Dermis blood vessel endothelial cell (primary cell): Measurements from ENCODE around the gene PLXDC2. TPM values are rescaled to one million over a fixed set of nuclear protein-coding genes. Genes with fewer than 3 reads are reported as not detected.

Experiments
- DNase-seq: peaks from one replicate; pipeline ENCODE4 v3.0.0; 2010
- total RNA-seq: library from RNA; depleted of rRNA; stranded (reverse); fragments of >200 nt; gene quantifications from 2 replicates; pipeline ENCODE4 v1.2.3, GENCODE V29; 2014

Gene PLXDC2
- total RNA-seq, 1 donor from 2014 or later = 2.7 TPM

DNA sequence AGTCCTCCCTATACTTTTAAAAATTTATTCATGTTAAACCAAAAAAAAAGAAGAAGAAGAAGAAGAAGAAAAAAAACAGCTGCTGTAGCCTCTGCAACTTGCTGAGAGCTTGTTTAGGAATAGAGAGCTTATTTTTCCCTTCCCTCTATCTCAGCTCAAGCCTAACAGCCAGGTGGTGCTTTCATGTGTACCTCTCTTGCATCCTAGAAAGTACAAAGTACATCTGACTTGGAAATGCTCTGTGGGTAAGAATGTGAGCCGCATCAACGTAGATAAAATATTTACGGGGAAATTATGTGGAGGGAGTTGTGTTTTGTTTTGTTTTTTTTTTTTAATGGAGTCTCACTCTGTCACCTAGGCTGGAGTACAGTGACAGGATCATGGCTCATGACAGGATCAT lies 99.6 kb downstream of the PLXDC2 start:
- DNase-seq = no peak

DNA sequence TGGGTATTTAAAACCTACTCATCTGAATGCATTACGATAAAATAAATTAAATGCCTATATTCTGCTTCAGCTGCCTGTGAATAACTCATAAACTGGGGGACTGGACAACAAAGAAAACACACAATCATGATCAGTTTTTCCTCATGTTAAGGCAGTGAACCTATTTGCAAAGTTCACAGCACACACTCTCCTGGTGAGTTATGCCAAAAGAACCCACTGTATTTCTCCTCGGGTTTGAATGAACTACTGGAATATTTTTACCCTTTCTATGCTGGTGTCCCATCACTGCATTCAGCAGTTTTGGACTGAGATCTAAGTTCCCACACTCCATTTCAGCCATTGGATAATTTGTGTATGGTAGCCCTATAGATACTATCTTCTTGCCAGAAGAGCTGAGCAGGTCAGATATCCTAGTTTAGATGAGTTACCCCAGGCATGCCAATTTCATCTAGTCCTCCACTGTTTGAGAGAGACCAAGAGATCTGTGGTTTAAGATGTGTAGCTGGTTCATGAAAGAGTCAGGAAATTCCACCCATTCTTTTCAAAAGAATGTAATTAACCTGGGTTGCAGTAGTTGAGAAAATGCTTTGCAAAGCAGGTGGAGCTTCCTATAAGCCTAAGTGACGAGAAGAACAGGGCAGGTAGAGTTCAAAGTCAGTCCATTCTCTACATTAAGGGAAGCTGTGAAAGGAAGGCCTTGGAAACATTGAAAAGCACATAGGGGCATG lies 101.7 kb downstream of the PLXDC2 start:
- no peak for DNase-seq

DNA sequence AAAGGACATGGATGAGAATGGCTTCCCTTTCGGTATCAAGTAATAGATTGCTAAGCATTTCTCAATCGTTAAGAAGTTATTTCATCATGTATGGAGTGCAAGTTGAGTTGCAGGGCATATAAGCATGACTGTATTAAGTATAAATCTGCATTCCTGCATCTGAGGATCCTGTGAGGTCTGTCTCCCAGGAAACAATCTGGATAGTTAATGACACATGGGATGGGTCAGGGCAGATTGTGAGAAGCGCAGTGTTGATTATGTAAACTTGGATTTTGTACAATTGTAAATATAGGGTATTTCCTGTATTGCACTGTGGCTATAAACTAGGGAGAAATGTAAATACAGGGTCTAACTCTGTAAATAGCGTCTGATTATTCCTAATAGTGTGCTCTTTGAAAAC lies 102.6 kb downstream of the PLXDC2 start:
- no peak for DNase-seq

DNA sequence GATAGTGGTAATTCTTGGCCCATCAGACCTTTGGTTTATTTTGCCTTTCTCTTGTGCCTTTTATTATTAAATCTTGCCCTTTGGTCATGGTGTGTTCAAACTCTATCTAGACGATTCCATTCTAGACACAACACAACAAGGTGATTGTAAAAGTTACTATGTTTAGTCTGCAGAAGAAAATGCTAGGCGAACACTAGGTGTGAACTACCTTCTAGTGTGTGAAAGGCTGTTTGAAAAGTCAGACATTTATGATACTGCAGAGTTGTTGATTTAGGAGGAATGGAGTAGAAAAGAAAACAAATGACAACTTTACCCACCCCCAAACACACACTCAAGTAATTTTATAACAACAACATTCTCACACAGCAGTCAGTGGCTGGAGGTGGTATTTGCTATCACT lies 103.4 kb downstream of the PLXDC2 start:
- DNase-seq = no peak

DNA sequence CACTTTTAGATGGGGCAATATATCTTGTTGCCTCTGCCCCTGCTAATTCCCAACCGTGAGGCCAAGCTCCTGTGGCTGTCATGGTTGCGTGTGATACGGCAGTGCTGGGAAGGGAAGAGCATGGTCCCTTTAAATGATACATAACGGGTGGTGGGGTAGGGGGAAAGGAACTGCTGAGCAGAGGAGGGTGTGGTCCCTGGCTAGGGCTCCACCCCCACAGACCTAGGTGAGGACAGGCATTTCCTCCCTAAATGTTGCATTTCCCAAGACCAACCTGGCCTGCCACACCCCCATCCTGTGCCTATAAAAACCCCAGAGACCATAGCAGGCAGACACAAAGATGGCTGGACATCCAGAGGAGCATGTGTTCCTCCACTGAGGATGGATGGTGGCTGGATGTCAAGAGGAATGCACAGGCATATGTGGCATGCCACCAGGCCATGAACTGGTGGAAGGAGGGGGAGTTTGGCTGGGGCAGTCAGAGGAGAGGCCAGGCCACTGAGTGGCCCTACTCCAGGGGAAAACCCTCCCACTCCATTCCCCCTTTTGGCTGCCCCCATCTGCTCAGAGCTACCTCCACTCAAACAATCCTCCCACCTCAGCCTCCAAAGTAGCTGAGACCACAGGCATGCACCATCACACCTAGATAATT lies 104.0 kb downstream of the PLXDC2 start:
- DNase-seq = no peak

DNA sequence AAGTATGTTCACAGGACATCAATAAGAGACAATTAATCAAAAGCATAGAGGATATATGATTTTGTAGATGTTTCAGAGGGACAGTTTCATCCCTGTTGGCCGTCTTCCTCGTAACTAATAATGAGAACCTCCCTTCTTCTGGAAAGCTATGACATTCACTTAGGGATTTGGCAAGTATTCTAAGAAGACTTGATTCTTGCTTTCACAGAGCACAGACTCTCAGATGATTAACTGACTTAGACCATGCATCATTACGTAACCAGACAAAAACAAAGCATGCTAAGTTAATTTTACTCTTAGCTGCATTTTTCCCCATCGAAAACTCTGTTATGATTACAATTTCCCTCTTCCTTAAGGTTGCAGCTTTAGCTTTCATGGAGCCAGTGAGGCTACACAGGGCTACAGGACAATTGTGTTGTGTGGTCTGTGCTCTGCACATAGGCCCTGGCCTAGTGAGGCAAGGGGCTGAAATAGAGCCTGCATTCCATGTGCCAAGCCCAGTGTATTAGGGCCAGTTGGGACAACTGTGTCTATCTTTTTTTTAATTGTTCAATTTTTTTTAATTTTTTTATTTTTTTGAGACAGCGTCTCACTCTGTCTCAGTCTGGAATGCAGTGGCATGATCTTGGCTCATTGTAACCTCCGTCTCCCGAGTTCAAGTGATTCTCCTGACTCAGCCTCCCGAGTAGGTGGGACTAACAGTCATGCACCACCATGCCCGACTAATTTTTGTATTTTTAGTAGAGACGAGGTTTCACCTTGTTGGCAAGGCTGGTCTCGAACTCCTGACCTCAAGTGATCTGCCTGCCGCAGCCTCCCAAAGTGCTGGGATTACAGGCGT lies 105.3 kb downstream of the PLXDC2 start:
- no peak for DNase-seq

DNA sequence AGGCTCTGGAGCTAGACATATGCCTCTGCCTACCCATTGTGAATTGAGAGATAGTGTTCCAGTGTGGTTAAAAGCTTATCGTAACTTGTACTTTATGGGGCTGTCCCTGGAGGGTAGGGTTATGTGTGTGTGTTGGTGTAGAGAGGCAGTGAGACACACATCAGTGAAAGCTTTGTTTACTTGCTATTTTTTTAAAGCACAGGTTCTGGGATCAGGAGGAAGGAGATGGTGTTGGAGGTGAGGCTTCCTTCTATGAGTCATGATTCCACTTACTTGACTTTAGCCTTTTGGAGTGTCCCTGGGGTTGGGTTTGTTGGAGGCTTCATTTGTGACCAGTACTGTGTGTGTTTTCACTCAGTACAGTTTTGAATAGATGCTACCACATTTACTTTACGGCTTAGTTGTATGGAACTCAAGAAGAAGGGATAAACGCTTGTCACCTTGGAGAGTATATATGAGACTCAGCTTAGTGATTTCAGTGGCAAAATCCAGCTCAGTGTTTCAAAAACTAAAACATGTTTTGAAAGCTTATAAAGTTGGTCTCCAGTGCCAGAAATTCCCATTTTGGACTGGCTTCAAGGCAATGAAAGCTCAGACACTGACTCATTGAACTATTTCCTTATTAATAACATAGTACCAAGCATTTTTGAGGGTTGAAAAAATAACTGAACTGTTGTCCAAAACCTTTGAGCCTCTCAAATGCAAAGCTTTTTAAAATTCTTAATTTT lies 106.2 kb downstream of the PLXDC2 start:
- no peak for DNase-seq

DNA sequence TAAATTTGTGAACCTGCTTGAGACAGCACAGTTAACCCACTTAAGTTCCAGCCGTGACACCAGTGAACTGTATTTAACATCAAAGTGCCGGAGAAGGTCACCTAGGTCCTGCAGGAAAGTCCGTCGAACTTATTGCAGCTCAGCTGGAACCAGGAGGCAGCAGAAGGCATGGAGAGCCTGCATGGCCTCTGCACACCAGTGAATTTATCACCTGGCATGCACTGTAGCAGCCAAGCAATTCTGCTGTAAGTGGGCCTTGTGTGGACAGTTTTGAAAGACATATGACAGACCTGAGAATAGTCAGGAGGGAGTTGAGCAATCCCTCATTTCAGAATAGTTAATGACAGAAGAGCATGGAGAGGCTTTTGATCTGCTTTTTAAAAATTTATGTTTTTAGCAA lies 108.8 kb downstream of the PLXDC2 start:
- DNase-seq = no peak

DNA sequence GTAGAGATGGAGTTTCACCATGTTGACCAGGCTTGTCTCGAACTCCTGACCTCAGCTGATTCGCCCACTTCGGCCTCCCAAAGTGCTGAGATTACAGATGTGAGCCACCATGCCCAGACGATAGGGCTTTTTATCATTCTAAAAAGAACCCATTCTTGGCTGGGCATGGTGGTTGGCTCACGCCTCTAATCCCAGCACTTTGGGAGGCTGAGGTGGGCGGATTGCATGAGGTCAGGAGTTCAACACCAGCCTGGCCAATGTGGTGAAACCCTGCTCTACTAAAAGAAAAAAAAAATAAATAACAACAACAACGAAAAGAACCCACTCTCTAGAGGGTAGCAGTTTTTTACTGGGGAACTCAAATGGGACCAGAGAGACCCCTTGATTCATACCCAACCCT lies 112.7 kb downstream of the PLXDC2 start:
- no peak for DNase-seq

DNA sequence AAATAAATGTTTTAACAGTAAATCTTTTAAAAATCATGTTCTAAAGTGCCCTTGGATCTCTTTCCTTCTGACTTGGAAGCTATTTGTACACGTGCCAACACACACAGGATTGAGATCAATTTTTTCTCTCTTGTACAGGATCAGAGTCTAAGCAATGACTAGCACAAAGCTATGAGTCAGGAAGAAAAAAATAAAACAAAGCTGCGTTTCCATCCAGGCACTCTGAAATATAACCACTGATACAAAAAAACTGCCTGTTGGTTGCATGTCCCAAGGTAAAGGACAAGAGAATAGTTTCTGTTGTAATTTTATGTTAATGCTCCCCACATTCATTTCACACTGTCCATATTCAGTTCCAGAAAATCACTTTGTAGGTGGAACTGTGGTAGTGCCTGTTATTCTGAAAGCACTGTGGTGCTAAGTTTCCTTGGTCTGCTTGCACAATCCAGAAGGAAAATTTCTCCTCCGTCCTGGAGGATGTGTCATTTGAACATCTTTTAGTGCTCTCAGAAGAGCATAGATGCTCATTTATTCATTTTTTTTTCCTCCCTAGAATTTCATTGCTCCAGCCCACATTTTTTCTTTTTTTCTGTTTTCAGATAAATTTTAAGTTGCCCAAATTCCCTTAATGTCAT lies 113.4 kb downstream of the PLXDC2 start:
- no peak for DNase-seq

DNA sequence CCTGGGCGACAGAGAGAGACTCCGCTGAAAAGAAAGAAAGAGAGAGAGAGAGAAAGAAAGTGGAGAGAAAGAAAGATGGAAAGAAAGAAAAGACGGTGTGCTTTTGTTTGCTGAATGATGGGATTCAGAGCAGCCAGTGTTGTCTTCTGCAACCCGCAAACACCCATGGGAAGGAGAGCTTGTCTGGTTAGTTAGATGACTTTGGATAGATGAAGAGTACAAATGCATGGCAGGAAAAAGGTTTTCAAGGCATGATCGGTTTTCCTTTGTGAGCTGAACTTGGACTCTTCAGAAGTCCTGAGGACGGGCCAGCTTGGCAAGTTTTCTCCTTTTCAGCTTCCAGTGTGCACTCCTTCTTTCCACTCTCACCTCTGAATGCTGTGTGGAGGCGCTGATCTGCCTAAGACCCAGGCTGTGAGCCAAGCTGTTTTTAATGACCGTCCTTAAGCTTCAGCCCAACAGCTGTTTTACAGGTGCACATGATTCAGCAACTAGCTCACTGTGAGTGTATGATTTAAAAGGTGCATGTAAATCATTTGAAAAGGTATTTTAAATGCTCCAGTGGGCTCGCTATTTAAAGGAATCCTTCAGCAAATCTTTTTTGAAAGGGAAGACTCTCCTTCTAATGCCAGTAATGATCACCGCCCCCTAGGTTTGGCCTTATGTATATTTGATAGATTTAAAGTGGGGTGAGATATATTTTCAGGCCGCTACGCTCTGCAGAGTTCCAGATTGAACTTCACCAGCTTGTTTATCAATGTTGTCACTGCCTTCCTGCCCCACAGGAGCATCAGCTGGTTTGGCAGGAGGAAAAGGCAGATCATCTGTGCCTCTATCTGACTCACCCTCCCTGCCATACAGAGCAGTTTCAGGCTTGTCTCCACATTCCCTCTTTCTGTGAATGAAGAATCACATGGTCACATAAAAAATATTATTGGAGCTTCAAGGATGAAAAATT lies 115.0 kb downstream of the PLXDC2 start:
- no peak for DNase-seq

DNA sequence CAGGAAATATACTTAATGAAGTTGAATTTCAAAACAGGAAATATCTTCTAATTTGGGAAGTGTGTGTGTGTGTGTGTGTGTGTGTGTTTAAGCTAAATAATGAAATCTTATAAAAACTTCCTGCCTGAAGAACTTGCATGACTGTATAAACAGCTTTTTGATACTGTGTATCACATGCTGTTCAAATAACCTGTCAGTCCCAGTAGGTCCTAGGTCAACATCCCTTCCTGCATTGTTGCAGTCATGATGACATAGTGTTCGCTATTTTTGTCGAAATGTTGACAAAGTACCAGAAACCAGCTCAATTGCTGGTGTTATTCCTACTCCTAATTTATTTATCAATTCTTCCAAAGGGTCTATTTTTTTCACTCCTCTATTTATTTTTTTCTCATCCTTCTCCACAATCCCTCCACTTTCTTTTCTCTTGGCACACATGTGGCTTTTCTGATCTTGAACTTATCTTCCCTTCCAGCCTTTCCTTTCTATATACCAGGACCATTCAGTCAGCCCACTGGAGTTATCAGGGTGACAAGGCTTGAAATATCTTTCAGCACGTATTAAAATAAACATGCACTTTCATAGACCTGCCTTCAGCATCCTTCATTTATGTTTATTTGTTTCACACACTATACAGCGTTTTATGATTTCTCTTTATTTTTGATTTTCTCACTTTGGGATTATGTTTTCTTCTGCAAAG lies 115.8 kb downstream of the PLXDC2 start:
- no peak for DNase-seq

DNA sequence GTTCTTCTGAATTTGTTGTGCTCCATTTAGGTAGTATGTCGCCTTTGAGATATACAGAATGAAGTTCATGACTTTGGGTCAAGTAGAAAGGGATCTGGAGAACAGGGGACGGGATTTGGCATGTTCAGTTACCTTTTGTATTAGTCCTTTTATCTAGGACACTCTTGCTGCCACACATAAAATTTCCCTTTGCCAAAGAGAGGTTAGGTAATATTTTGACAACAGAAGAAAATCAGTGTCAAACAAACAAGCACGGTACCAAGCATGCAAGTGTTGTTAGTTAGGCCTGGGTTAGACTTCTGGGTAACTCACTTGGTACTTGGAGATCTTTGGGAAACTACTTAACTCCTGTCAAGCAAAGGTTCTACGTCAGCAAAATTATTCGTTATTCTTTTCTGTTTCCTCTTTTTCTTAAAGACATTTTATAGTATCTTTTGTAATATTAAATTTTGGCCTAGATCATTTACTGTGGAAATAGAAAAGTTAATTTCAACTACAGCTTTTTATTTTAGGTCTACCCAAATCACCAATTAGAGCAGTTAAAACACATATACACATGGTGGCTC lies 116.7 kb downstream of the PLXDC2 start:
- no peak for DNase-seq

DNA sequence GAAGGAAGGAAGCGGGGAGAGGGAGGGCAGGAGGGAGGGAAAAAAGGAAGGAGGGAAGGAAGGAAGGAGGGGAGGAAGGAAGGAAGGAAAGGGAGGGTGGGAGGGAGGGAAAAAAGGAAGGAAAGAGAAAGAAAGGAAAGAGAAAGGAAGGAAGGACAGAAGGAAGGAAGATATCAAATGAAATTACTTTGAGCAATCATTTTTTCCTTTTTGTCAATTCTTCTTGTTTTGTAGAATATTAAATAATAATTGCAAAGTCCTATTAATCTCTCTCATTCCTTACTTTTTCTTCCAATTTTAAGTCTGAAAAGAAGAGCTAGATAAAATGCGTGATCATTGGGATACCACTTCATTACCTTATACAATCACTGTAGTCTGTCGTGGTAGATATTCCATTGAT lies 117.5 kb downstream of the PLXDC2 start:
- no peak for DNase-seq

DNA sequence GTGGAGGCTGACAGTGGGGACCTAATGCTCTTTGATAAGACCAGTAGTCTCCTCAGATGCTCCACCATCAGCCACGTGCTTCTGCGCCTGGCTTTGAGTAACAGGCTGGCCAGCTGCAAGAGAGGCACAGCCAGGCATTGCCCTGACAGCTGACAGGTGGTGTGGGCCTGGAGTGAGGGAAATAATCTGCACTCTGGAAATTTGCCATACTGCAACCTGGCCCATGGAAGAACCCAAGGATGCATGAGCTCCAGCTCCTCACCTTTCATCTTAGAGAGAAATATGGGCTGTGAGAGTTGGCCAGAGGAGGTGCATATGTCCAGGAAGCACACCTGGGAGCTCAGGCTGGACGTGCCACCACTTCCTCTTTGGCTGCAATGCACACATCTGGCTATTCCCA lies 118.9 kb downstream of the PLXDC2 start:
- no peak for DNase-seq

DNA sequence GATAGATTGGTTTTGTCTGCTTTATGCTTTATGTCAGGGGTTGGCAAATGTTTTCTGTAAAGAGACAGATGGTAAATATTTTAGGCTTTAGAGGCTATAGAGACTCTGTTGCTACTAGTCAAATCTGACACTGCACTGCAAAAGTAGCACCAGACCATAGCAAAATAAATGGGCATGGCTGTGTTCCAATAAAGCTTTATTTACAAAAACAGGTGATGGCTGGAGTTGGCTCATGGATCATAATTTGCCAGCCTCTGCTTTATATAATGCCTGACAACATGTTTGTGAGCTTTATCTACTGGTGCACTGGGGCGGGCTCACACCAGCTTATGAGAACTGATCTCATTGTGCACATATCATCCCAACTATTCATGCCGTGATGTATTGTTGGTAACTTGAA lies 120.1 kb downstream of the PLXDC2 start:
- DNase-seq = no peak

DNA sequence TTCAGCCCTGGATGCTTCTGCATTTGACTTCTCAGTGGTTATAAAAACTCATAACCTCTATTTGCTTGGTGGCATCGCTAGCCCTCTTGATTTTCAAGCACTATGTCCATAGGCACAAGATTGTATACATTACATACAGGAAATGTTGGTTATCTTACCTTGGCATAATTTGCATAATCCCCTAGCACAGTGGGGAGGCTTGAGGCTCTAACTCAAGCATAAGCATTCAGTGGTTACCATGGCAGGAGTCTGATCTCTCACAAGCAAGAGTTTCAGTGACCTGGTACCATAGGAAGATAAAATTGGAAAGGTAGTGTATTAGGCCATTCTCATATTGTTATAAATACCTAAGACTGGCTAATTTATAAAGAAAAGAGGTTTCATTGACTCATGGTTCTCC lies 121.8 kb downstream of the PLXDC2 start:
- DNase-seq = no peak

DNA sequence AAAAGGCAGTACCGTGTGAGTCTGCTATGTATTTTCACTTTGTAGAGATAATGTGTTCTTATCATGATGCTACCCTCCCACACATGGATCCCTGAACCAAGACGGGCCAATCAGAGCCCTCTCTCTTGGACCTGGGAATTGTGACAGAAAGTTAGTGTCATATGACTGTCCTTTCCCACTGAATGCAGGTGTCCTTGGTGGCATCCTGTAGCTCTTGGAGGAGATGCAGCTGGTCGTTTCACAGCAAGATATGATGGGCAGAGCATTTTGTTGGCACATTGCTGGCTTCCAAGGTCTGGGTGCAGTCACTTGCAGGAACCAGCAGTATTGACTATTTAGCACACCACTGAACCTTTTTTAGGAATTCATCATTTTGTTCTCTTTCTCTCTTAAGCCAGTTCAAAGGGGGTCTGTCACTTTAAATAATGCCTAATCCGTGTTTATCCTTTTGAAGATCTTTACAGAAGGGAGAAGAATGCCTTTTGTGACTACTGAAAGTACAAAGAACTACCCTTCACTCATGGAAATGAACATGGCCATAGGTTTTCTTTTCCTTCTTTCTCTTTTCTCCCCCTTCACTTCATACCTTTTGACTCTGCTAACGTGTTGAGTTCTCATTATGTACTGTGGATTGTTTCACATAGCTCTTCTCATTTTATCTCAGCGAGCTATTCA lies 125.1 kb downstream of the PLXDC2 start:
- DNase-seq = no peak

DNA sequence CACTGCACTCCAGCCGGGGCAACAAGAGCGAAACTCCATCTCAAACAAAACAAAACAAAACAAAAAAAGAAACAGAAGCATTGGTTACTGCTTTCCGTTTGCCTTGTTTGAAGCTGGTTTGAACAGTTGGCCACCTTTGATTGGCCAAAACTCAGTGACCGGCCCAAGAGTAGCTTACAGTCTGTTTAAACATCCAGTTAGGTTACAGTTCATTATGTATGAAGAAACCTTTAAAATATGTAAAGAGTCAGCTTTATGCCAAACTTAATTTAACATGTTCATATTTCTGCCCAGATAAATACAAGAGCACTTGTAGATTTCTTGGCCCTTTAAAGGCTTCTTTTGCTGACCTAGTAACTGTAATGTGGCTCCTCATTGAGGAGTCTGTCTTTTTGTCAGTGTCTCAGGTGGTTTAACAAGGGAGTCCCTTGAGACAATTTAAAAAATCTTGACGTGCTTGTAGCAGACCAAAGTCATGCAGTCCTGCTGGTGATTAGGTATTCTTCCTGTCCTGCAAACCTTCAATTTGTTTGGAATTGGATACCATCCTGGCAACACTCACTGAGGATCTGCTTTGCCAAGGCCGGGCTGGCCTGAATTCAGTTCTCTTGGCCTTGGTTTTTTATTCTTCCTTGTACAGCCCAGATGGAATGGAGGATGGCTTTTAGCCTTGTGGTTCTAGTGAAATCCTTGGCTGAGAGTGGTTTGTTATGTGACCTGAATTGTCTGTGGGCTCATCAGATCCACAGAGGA lies 128.9 kb downstream of the PLXDC2 start:
- no peak for DNase-seq
